Skeletal muscle tissue (tissue), 4 donors: Measurements from ENCODE around the gene FLRT3. TPM values are rescaled to one million over a fixed set of nuclear protein-coding genes. Genes with fewer than 3 reads are reported as not detected.

Source experiments
- H3K27ac ChIP-seq: one replicate; pipeline ENCODE4 v1.7.0; 2013; ENCODE audit warnings: mild to moderate bottlenecking, low read depth, low read length, inconsistent platforms
- H3K27me3 ChIP-seq, 3 donors: one replicate each; pipeline ENCODE4 v1.7.0; 2013; ENCODE audit warnings: low read length in 3 of 3; ENCODE audit not compliant: control insufficient read depth in 3 of 3, insufficient read depth in 3 of 3
- H3K36me3 ChIP-seq, 3 donors: one replicate each; pipeline ENCODE4 v1.7.0; 2013; ENCODE audit warnings: low read length in 3 of 3; ENCODE audit not compliant: control insufficient read depth in 3 of 3, insufficient read depth in 3 of 3
- H3K4me1 ChIP-seq, 3 donors: one replicate each; pipeline ENCODE4 v1.7.0; 2013; ENCODE audit warnings: low read length in 3 of 3, mild to moderate bottlenecking in 3 of 3; ENCODE audit not compliant: control insufficient read depth in 3 of 3, insufficient read depth in 3 of 3
- H3K4me3 ChIP-seq, 3 donors: one replicate each; pipeline ENCODE4 v1.7.0; 2013; ENCODE audit warnings: low read length in 3 of 3
- H3K9ac ChIP-seq, 3 donors: one replicate each; pipeline ENCODE4 v1.7.0; 2013; ENCODE audit warnings: low read length in 3 of 3, mild to moderate bottlenecking in 3 of 3, moderate library complexity in 2 of 3, low read depth in 1 of 3
- H3K9me3 ChIP-seq, 3 donors: one replicate each; pipeline ENCODE4 v1.7.0; 2013; ENCODE audit warnings: low read length in 3 of 3; ENCODE audit not compliant: control insufficient read depth in 3 of 3
- total RNA-seq: library from RNA; depleted of rRNA; stranded (reverse); fragments of >200 nt; gene quantifications from one replicate; pipeline ENCODE4 v1.2.3, GENCODE V29; 2014
- donor health status: Osteomylitis.

The FLRT3 gene
- total RNA-seq, 1 donor from 2014 or later = 9.4 TPM

DNA sequence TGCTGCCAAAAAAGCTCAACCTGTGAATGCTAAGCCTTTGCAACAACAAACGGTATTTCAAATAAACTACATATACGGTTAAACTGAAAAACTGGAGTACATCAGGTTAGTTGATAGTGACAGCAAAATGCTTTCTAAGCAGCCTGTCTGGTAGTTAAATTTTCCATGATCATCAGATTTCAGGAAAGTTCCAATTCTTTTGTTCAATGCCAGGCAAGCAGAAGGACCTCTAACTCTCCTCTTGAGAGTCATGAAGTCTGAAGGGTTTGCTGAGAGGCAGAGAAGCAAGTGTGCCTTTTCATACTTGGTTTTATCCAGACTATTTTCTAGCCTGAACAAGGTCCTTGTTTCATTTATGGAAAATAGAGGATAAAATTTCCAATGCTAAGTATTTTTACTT lies 4.5 kb downstream of the FLRT3 start:
- Histone ChIP-seq H3K4me1 (peaks cover 0 to 12% (median 5%) of the 10 kb centered on the region in 3 donors), H3K4me3 (no peak overlapping the region), H3K27me3 (no peaks in the 10 kb centered on the region), H3K27ac (no peak overlapping the region), H3K9me3 (no peaks in the 10 kb centered on the region), H3K36me3 (no peaks in the 10 kb centered on the region), H3K9ac (peak overlapping the region in 1 of 3 donors; percentile 9)

GRCh38 chr20:14331646-14332045 lies 5.8 kb downstream of the FLRT3 start:
- no peak overlapping the region for H3K9ac ChIP-seq
- no peak overlapping the region for H3K4me3 ChIP-seq

GRCh38 chr20:14319704-14320103 lies 17.7 kb downstream of the FLRT3 start:
- Histone ChIP-seq H3K27me3 (no peaks in the 10 kb centered on the region), H3K9me3 (no peaks in the 10 kb centered on the region), H3K9ac (no peak overlapping the region), H3K36me3 (no peaks in the 10 kb centered on the region), H3K4me1 (no peaks in the 10 kb centered on the region), H3K4me3 (no peak overlapping the region), H3K27ac (no peak overlapping the region)

More at GRCh38 chr20:14331646-14332045, 5.8 kb downstream of the FLRT3 start:
- Histone ChIP-seq H3K9me3 (no peaks in the 10 kb centered on the region), H3K27ac (no peak overlapping the region), H3K27me3 (no peaks in the 10 kb centered on the region), H3K4me1 (peaks cover 0 to 9% (median 3%) of the 10 kb centered on the region in 3 donors), H3K36me3 (no peaks in the 10 kb centered on the region)

DNA sequence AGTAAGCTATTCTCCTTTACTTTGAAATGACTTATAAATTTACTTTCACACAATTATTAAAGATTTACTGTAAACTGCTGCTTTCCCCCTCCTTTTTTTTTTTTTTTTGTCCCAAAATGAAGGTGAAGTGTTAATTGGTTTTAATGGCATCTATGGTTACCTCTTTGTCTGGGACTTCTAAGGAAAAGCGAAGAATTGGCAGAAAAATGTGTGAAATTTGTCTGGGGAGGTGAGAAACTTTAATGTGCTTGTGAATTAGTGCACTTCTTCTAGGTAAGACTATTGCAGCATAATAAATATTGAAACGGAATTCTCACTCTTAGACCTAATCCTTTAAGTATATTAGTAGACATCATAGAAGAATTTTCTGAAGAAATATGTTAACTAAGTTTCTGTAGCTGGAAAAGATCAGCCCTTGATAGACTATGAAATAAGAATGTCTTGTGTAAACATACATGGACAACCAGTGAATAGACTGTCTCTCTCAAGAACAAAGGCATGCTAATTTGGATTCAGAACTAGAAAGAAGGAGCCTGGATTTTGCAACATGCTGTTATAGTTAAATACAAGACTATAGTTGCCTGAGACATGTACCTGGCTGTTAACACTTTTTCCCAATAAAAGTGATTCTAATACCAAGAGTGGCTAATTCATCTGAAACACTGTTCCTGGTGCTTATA lies 23.9 kb downstream of the FLRT3 start:
- no peak overlapping the region for H3K9ac ChIP-seq
- no peaks in the 10 kb centered on the region for H3K36me3 ChIP-seq
- no peak overlapping the region for H3K27ac ChIP-seq
- H3K4me3 ChIP-seq = no peak overlapping the region
- H3K4me1 ChIP-seq = no peaks in the 10 kb centered on the region
- H3K9me3 ChIP-seq = no peaks in the 10 kb centered on the region
- no peaks in the 10 kb centered on the region for H3K27me3 ChIP-seq

DNA sequence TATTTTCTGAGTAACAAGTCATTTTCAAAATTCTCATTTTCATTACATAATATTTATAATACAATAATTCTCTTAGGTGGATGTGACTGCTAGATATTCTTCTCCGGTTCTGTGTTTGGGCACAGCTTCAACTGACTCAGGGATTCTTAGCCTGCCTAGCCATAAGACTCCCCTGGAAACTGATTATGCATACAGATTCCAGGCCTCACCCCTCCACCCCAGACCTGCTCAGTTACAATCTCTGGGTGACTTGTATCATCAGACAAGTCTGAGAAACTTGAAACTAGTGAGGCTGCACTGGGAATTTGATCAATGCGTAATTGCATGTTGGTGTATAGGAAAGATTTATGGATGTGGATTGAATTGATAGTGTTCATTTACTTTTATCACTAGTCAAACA lies 25.4 kb downstream of the FLRT3 start:
- Histone ChIP-seq H3K9me3 (no peaks in the 10 kb centered on the region), H3K4me3 (no peak overlapping the region), H3K27ac (no peak overlapping the region), H3K9ac (no peak overlapping the region), H3K4me1 (no peaks in the 10 kb centered on the region), H3K36me3 (no peaks in the 10 kb centered on the region), H3K27me3 (no peaks in the 10 kb centered on the region)

GRCh38 chr20:14310977-14311627 lies 26.3 kb downstream of the FLRT3 start:
- no peak overlapping the region for H3K9ac ChIP-seq
- H3K27me3 ChIP-seq = no peaks in the 10 kb centered on the region
- H3K27ac ChIP-seq = no peak overlapping the region
- H3K9me3 ChIP-seq = no peaks in the 10 kb centered on the region
- H3K4me3 ChIP-seq = no peak overlapping the region
- no peaks in the 10 kb centered on the region for H3K4me1 ChIP-seq
- no peaks in the 10 kb centered on the region for H3K36me3 ChIP-seq

DNA sequence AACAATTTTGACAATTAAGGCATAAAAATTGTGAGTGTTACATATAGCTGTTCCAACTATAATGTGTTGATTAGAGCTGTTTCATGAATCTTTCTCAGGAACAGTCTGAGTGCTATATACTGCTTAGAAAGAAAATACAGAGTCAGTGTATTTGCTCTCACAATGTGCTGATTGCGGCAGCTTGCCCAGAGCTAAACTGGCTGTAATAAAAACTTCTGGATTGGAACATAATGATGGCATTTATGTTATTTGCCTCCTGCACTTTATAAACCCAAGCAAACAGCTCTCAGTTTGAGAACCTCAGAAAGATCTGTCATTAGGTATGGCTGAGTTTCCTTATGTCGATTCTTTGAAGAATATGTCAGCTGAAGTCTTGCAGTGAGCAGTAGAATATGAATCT lies 29.5 kb downstream of the FLRT3 start:
- Histone ChIP-seq H3K9ac (no peak overlapping the region), H3K9me3 (no peaks in the 10 kb centered on the region), H3K36me3 (no peaks in the 10 kb centered on the region), H3K4me1 (no peaks in the 10 kb centered on the region), H3K27ac (no peak overlapping the region), H3K4me3 (no peak overlapping the region), H3K27me3 (no peaks in the 10 kb centered on the region)

DNA sequence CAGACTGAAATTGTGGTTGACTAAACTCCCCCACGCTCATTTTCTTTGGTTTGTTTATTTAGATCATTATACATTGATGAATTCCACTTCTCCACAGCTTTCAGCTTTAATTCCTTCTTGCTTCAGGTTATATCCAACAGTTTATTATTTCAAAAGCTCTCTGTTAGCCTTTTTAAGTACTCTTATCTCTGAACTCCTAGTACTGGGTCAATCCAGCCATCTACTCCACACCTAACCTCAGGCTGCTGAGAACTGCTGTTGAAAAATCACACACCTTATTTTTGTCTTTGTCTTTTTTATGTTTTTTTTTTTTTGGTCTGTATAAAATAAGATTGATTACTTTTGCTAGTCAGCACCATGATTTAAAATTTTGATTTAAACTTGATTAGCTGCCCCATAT lies 32.9 kb downstream of the FLRT3 start:
- Histone ChIP-seq H3K9me3 (no peaks in the 10 kb centered on the region), H3K4me3 (no peak overlapping the region), H3K4me1 (no peaks in the 10 kb centered on the region), H3K27me3 (no peaks in the 10 kb centered on the region), H3K36me3 (no peaks in the 10 kb centered on the region), H3K9ac (no peak overlapping the region), H3K27ac (no peak overlapping the region)

DNA sequence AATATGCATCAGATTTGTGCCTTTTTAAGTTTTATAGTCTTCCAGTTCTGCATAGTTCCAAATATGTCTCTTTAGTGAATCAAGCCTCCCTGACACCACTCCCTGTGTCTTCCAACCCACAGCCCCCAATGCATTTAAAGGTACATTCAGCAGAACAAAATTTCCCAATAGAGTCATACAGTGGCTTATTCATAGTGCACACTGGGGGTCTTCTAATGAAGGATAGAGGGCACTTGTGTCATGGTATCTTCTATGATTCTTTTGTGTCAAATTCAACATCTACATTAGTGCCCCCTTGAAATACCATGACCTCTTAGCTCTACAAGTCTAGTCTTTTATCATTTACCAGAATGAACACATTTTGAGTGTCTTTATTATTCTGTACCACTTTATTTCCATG lies 33.8 kb downstream of the FLRT3 start:
- no peaks in the 10 kb centered on the region for H3K27me3 ChIP-seq
- H3K9ac ChIP-seq = no peak overlapping the region
- H3K36me3 ChIP-seq = no peaks in the 10 kb centered on the region
- no peak overlapping the region for H3K27ac ChIP-seq
- no peaks in the 10 kb centered on the region for H3K9me3 ChIP-seq
- no peaks in the 10 kb centered on the region for H3K4me1 ChIP-seq
- no peak overlapping the region for H3K4me3 ChIP-seq

DNA sequence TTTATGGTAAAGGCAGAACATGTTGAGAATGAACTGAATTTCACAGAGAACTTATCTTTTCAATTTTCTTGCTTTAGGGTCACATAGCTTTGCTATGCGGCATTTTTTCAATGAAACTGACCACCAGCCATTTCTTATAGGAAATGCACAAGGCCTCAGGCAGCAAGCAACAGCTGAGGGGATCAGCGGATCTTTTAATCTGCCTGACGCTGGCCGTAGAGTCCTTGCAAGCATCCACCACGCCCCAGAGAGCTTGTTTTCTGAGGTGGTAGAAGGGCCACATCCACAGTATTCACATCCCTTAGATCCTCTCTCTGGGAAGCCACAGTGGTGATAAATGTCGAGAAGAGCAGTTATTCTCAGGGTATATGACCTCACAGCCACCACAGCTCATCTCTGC lies 34.3 kb downstream of the FLRT3 start:
- no peaks in the 10 kb centered on the region for H3K36me3 ChIP-seq
- no peaks in the 10 kb centered on the region for H3K4me1 ChIP-seq
- no peak overlapping the region for H3K27ac ChIP-seq

More for the DNA sequence above, 34.3 kb downstream of the FLRT3 start:
- Histone ChIP-seq H3K27me3 (no peaks in the 10 kb centered on the region), H3K9ac (no peak overlapping the region), H3K9me3 (no peaks in the 10 kb centered on the region), H3K4me3 (no peak overlapping the region)
